Measurements from ENCODE around the gene SON.

DNA sequence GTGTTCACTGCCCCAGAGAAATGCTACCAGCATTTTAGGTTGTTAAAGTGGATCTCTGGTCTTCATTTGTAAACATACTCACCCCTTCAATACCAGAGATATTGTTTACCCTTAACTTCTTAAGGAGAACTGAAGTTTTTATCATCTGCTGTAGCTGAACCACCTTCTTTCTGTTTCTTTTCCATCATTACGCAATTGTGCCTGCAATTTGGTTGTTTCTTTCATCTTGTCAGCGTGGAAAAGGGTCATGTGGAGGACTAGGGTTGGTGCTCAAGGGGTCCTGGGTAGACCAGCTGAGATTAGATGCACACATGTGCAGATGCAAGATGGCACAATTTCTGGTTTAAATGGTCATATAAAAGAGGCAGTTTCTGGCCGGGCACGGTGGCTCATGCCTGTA lies 23.9 kb upstream of the SON start:
- TF ChIP-seq, protein P1, sequence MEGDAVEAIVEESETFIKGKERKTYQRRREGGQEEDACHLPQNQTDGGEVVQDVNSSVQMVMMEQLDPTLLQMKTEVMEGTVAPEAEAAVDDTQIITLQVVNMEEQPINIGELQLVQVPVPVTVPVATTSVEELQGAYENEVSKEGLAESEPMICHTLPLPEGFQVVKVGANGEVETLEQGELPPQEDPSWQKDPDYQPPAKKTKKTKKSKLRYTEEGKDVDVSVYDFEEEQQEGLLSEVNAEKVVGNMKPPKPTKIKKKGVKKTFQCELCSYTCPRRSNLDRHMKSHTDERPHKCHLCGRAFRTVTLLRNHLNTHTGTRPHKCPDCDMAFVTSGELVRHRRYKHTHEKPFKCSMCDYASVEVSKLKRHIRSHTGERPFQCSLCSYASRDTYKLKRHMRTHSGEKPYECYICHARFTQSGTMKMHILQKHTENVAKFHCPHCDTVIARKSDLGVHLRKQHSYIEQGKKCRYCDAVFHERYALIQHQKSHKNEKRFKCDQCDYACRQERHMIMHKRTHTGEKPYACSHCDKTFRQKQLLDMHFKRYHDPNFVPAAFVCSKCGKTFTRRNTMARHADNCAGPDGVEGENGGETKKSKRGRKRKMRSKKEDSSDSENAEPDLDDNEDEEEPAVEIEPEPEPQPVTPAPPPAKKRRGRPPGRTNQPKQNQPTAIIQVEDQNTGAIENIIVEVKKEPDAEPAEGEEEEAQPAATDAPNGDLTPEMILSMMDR (IDR thresholded peaks at IDR 0.05; ENCODE audit: low read depth, low read length): no peak
- TF ChIP-seq POLR2A (IDR thresholded peaks at IDR 0.05; ENCODE audit: extremely low read depth, insufficient read length): no peak

All from NB4 (cell line).